Transverse colon (tissue), 4 donors: ENCODE data around the gene GP2.

ENCODE experiments used
- CTCF ChIP-seq, 5 experiments: fragments of 200-600 bp in 3 of 5; fragments of 450-650 bp in 2 of 5; sonication (generic) in 3 of 5; IDR thresholded peaks; 1 replicate in 2 of 5; 2 replicates in 3 of 5; pipeline ENCODE4 v1.5.1; 2016 to 2017; ENCODE audit warnings: antibody characterized with exemption in 5 of 5, inconsistent platforms in 3 of 5, mild to moderate bottlenecking in 2 of 5, moderate library complexity in 1 of 5
- POLR2AphosphoS5 ChIP-seq, 3 donors: sonication (generic); formaldehyde crosslinking; IDR thresholded peaks; one replicate each; pipeline ENCODE4 v1.6.1; 2016; ENCODE audit warnings: antibody characterized with exemption in 3 of 3

- TF ChIP-seq CTCF (IDR thresholded peaks at IDR 0.05) = no peak
- TF ChIP-seq POLR2AphosphoS5 (IDR thresholded peaks at IDR 0.05) = no peak
Observed at GRCh38 chr16:20303012-20303411, 24.3 kb downstream of the GP2 start.
